IMR-90 (cell line): Measurements from ENCODE around the gene TUBGCP6. TPM values are rescaled to one million over a fixed set of nuclear protein-coding genes. Genes with fewer than 3 reads are reported as not detected.

Experiments used
- ATAC-seq: fragments of 200-7000 bp; cut with Tn5 transposase; 2 replicates; pipeline ENCODE4 v1.9.1; 2020; ENCODE audit warnings: low read depth, mild to moderate bottlenecking, moderate library complexity
- BruUV-seq: library from RNA; stranded (reverse); fragments of 400-500 nt; replicated peaks from 2 replicates; lab custom pipeline; 2021; lab: Mats Ljungman, UMichigan
- CTCF ChIA-PET: fragments of 300-600 bp; formaldehyde crosslinking; extraction: SDS; loops from one replicate; lab custom pipeline; 2021; ENCODE audit warnings: antibody characterized with exemption; lab: Yijun Ruan, JAX
- POLR2A ChIA-PET: fragments of 300-600 bp; sonication (Branson Sonifier 250); formaldehyde crosslinking; loops from one replicate; lab custom pipeline; 2022; ENCODE audit warnings: antibody characterized with exemption; ENCODE audit not compliant: unreplicated experiment; lab: Charles Lee
- DNase-seq: peaks from one replicate; pipeline ENCODE4 v3.0.0; 2013
- H2AFZ ChIP-seq: replicated peaks from 2 replicates; pipeline ENCODE3; 2013; ENCODE audit warnings: low read length, mild to moderate bottlenecking; ENCODE audit not compliant: poor library complexity
- H2AK5ac ChIP-seq: 2 replicates; pipeline ENCODE4 v1.6.1; 2013; ENCODE audit warnings: low read depth, low read length, inconsistent platforms
- H2AK9ac ChIP-seq: replicated peaks from 2 replicates; pipeline ENCODE3; 2013; ENCODE audit warnings: mild to moderate bottlenecking, low read depth, low read length, moderate library complexity; ENCODE audit not compliant: poor library complexity
- H2BK120ac ChIP-seq: 2 replicates; pipeline ENCODE4 v1.6.1; 2013; ENCODE audit warnings: low read depth, low read length, inconsistent platforms
- H2BK15ac ChIP-seq: 3 replicates; pipeline ENCODE4 v1.6.1; 2013; ENCODE audit warnings: low read depth, low read length, inconsistent platforms
- H2BK20ac ChIP-seq: 2 replicates; pipeline ENCODE4 v1.6.1; 2013; ENCODE audit warnings: low read depth, mild to moderate bottlenecking, inconsistent platforms, low read length, moderate library complexity
- H2BK5ac ChIP-seq: 2 replicates; pipeline ENCODE4 v1.6.1; 2013; ENCODE audit warnings: mild to moderate bottlenecking, low read depth, low read length, inconsistent platforms; ENCODE audit not compliant: poor library complexity, severe bottlenecking
- H3K14ac ChIP-seq: replicated peaks from 2 replicates; pipeline ENCODE4 v1.6.1; 2013; ENCODE audit warnings: low read depth, low read length, inconsistent platforms
- H3K18ac ChIP-seq: 2 replicates; pipeline ENCODE4 v1.6.1; 2013; ENCODE audit warnings: low read depth, low read length, control low read depth
- H3K23ac ChIP-seq: 2 replicates; pipeline ENCODE4 v1.6.1; 2013; ENCODE audit warnings: low read depth, low read length, inconsistent platforms
- H3K27ac ChIP-seq: 2 replicates; pipeline ENCODE4 v1.5.1; 2013; ENCODE audit warnings: mild to moderate bottlenecking, control low read depth, low read length; ENCODE audit not compliant: insufficient read depth
- H3K27me3 ChIP-seq: 2 replicates; pipeline ENCODE4 v1.6.1; 2013; ENCODE audit warnings: low read length; ENCODE audit not compliant: control insufficient read depth, insufficient read depth
- H3K36me3 ChIP-seq: 2 replicates; pipeline ENCODE4 v1.6.1; 2013; ENCODE audit warnings: low read length, mixed read lengths; ENCODE audit not compliant: control insufficient read depth, insufficient read depth
- H3K4ac ChIP-seq: 2 replicates; pipeline ENCODE4 v1.6.1; 2013; ENCODE audit warnings: low read depth, low read length, inconsistent platforms
- H3K4me1 ChIP-seq: 2 replicates; pipeline ENCODE4 v1.6.1; 2013; ENCODE audit warnings: low read length, mixed read lengths; ENCODE audit not compliant: control insufficient read depth, insufficient read depth
- H3K4me2 ChIP-seq: 2 replicates; pipeline ENCODE4 v1.6.1; 2013; ENCODE audit warnings: low read depth, mild to moderate bottlenecking, control low read depth, low read length, moderate library complexity
- H3K4me3 ChIP-seq: 2 replicates; pipeline ENCODE4 v1.5.1; 2013; ENCODE audit warnings: low read depth, mild to moderate bottlenecking, control low read depth, low read length, moderate library complexity; ENCODE audit not compliant: insufficient read depth
- H3K56ac ChIP-seq: 2 replicates; pipeline ENCODE4 v1.6.1; 2013; ENCODE audit warnings: low read length, inconsistent platforms; ENCODE audit not compliant: insufficient read depth; ENCODE audit errors: extremely low read depth
- H3K79me1 ChIP-seq, 2 experiments: 2 replicates each; pipeline ENCODE4 v1.6.1; 2013; ENCODE audit warnings: low read length in 2 of 2, inconsistent platforms in 1 of 2, low read depth in 1 of 2
- H3K9ac ChIP-seq: 2 replicates; pipeline ENCODE4 v1.6.1; 2013; ENCODE audit warnings: low read depth, low read length, control low read depth
- H3K9me1 ChIP-seq: 2 replicates; pipeline ENCODE4 v1.6.1; 2013; ENCODE audit warnings: low read length, inconsistent platforms; ENCODE audit not compliant: insufficient read depth
- H3K9me3 ChIP-seq: 2 replicates; pipeline ENCODE4 v1.6.1; 2013; ENCODE audit warnings: low read length; ENCODE audit not compliant: control insufficient read depth, insufficient read depth
- H4K20me1 ChIP-seq: 2 replicates; pipeline ENCODE4 v1.6.1; 2013; ENCODE audit warnings: low read length, inconsistent platforms; ENCODE audit not compliant: insufficient read depth
- H4K5ac ChIP-seq: 2 replicates; pipeline ENCODE4 v1.6.1; 2013; ENCODE audit warnings: mild to moderate bottlenecking, low read depth, low read length, control low read depth
- H4K8ac ChIP-seq, 2 experiments: 2 replicates each; pipeline ENCODE4 v1.6.1; 2013; ENCODE audit warnings: low read depth in 2 of 2, low read length in 2 of 2, control low read depth in 1 of 2, inconsistent platforms in 1 of 2
- H4K91ac ChIP-seq: 2 replicates; pipeline ENCODE4 v1.6.1; 2013; ENCODE audit warnings: low read depth, low read length, inconsistent platforms; ENCODE audit not compliant: insufficient read depth
- BHLHE40 ChIP-seq: fragments of 150-350 bp; IDR thresholded peaks from 2 replicates; pipeline ENCODE4 v1.6.1; 2016; ENCODE audit warnings: mild to moderate bottlenecking, low read depth, low read length
- CEBPB ChIP-seq: IDR thresholded peaks from 2 replicates; pipeline ENCODE4 v1.6.1; 2012; ENCODE audit warnings: low read depth, low read length, improper control_type of control experiment
- CHD1 ChIP-seq: IDR thresholded peaks from 2 replicates; pipeline ENCODE4 v1.6.1; 2012; ENCODE audit warnings: low read depth, low read length, improper control_type of control experiment
- FOS ChIP-seq: fragments of 150-350 bp; IDR thresholded peaks from 2 replicates; pipeline ENCODE4 v1.6.1; 2016; ENCODE audit warnings: low read depth, low read length
- MAFK ChIP-seq: IDR thresholded peaks from 2 replicates; pipeline ENCODE4 v1.6.1; 2012; ENCODE audit warnings: low read depth, low read length, improper control_type of control experiment
- MAZ ChIP-seq: IDR thresholded peaks from 2 replicates; pipeline ENCODE4 v1.6.1; 2012; ENCODE audit warnings: low read depth, mild to moderate bottlenecking, low read length, improper control_type of control experiment, moderate library complexity, borderline replicate concordance
- MXI1 ChIP-seq: IDR thresholded peaks from 2 replicates; pipeline ENCODE4 v1.6.1; 2012; ENCODE audit warnings: low read depth, mild to moderate bottlenecking, low read length, moderate library complexity, borderline replicate concordance
- NFE2L2 ChIP-seq: fragments of 150-350 bp; IDR thresholded peaks from 2 replicates; pipeline ENCODE4 v1.6.1; 2016; ENCODE audit warnings: low read depth, mild to moderate bottlenecking, low read length
- POLR2A ChIP-seq: IDR thresholded peaks from 2 replicates; pipeline ENCODE4 v1.6.1; 2012; ENCODE audit warnings: mild to moderate bottlenecking, low read depth, low read length
- RAD21 ChIP-seq: IDR thresholded peaks from 2 replicates; pipeline ENCODE4 v1.6.1; 2012; ENCODE audit warnings: low read length, improper control_type of control experiment
- RCOR1 ChIP-seq: IDR thresholded peaks from 2 replicates; pipeline ENCODE4 v1.6.1; 2012; ENCODE audit warnings: mild to moderate bottlenecking, low read length, improper control_type of control experiment; ENCODE audit not compliant: insufficient replicate concordance
- RFX5 ChIP-seq: IDR thresholded peaks from 2 replicates; pipeline ENCODE4 v1.8.0; 2012; ENCODE audit warnings: low read depth, mild to moderate bottlenecking, low read length, moderate library complexity
- SMC3 ChIP-seq: fragments of 150-350 bp; IDR thresholded peaks from 2 replicates; pipeline ENCODE4 v1.6.1; 2016; ENCODE audit warnings: low read depth, mild to moderate bottlenecking, antibody characterized with exemption, low read length, moderate library complexity
- WGBS, 2 experiments: methylation state at CpG; one replicate each; pipeline versions ENCODE4 v1.1.5 to v1.1.7; 2013; ENCODE audit warnings: missing lambda C conversion rate in 2 of 2; ENCODE audit not compliant: insufficient read length in 1 of 2; ENCODE audit errors: extremely low coverage in 2 of 2; 5-methylcytosine and 5-hydroxymethylcytosine counted together
- dilution Hi-C: fragments of 300-500 bp; cut with HindIII; formaldehyde crosslinking; loops from one replicate; pipeline ENCODE4 v1.14.3; 2018; ENCODE audit warnings: low sequenced_read_pairs; ENCODE audit not compliant: unreplicated experiment
- in situ Hi-C: fragments of 300-500 bp; cut with MboI; formaldehyde crosslinking; loops from 3 replicates; pipeline ENCODE4 v1.14.3; 2019; ENCODE audit warnings: low sequenced_read_pairs, inconsistent platforms, mixed read lengths
- intact Hi-C: fragments of 100-400 bp; cut with micrococcal nuclease; formaldehyde crosslinking; loops from 2 replicates; pipeline ENCODE4 v1.10.0; 2022
- polyA plus RNA-seq, 3 experiments: library from polyadenylated mRNA; depleted of rRNA; stranded (reverse); fragments of >200 nt; gene quantifications; 2 replicates each; pipeline ENCODE4 v1.2.3, GENCODE V29; 2012; ENCODE audit warnings: low replicate concordance in 1 of 3
- total RNA-seq: library from RNA; depleted of rRNA; stranded (reverse); fragments of >200 nt; gene quantifications from 2 replicates; pipeline ENCODE4 v1.2.3, GENCODE V29; 2012
- TF ChIP-seq, protein P1 (sequence below): fragments of 150-350 bp; IDR thresholded peaks from 2 replicates; pipeline ENCODE4 v1.6.1; 2016; ENCODE audit warnings: low read depth, mild to moderate bottlenecking, low read length, moderate library complexity, borderline replicate concordance
- TF ChIP-seq, protein P2 (sequence below): conservative IDR thresholded peaks from 2 replicates; pipeline ENCODE4 v1.5.1; 2012; ENCODE audit warnings: mild to moderate bottlenecking, low read depth, low read length, improper control_type of control experiment
- TF ChIP-seq, protein P3 (sequence below): fragments of 150-350 bp; IDR thresholded peaks from 2 replicates; pipeline ENCODE4 v1.6.1; 2017; ENCODE audit warnings: mild to moderate bottlenecking, antibody characterized with exemption, low read length, low read depth

The TUBGCP6 gene
- total and polyA plus RNA-seq, 2 of the 4 experiments (the other 2 are of a cell fraction), result 10.8 to 28.6 TPM

DNA sequence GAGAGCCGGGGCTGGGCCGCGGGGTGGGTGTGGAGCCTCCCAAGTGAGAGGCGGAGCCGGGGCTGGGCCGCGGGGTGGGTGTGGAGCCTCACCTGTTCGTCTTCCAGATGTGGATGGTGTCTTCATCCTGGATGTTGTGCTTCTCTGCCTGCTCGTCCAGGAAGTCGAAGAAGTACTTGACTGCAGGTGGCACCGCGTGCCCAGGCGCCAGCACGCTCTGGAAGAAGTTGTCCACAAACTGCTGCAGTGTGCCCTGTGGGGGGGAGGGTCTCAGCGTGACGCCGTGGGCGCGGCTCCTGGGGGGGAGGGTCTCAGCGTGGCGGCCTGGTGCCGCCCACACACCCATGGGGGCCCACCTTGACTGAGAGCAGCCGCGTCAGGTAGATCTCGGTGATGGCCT, 32.9 kb upstream of the TUBGCP6 start:
- Histone ChIP-seq H3K79me1 (peaks cover 3 to 43% of the 10 kb centered on the region in 2 experiments; a peak in 2 of 4 replicates), H2AK9ac (no peak overlapping the region), H3K4me3 (no peak overlapping the region), H3K4ac (no peak overlapping the region), H3K56ac (no peak overlapping the region), H3K23ac (no peak overlapping the region), H3K4me1 (peaks cover 7% of the 10 kb centered on the region), H3K9me1 (no peaks in the 10 kb centered on the region), H4K20me1 (peaks cover 48% of the 10 kb centered on the region), H3K18ac (no peak overlapping the region), H4K91ac (no peak overlapping the region), H4K8ac (no peak overlapping the region), H2BK5ac (no peak overlapping the region), H3K27ac (no peak overlapping the region), H3K4me2 (no peak overlapping the region), H2AK5ac (no peak overlapping the region), H3K36me3 (peaks cover 84% of the 10 kb centered on the region), H2BK120ac (no peak overlapping the region), H2AFZ (no peak overlapping the region), H3K9me3 (no peaks in the 10 kb centered on the region), H3K9ac (no peak overlapping the region), H2BK15ac (no peak overlapping the region), H3K27me3 (no peaks in the 10 kb centered on the region), H2BK20ac (no peak overlapping the region), H4K5ac (no peak overlapping the region), H3K14ac (no peak overlapping the region)
- no peak for TF ChIP-seq RFX5
- TF ChIP-seq, protein P1, sequence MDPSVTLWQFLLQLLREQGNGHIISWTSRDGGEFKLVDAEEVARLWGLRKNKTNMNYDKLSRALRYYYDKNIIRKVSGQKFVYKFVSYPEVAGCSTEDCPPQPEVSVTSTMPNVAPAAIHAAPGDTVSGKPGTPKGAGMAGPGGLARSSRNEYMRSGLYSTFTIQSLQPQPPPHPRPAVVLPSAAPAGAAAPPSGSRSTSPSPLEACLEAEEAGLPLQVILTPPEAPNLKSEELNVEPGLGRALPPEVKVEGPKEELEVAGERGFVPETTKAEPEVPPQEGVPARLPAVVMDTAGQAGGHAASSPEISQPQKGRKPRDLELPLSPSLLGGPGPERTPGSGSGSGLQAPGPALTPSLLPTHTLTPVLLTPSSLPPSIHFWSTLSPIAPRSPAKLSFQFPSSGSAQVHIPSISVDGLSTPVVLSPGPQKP, result no peak
- TF ChIP-seq RCOR1, result no peak
- no peak for TF ChIP-seq SMC3
- TF ChIP-seq RAD21, result no peak
- TF ChIP-seq, protein P2, sequence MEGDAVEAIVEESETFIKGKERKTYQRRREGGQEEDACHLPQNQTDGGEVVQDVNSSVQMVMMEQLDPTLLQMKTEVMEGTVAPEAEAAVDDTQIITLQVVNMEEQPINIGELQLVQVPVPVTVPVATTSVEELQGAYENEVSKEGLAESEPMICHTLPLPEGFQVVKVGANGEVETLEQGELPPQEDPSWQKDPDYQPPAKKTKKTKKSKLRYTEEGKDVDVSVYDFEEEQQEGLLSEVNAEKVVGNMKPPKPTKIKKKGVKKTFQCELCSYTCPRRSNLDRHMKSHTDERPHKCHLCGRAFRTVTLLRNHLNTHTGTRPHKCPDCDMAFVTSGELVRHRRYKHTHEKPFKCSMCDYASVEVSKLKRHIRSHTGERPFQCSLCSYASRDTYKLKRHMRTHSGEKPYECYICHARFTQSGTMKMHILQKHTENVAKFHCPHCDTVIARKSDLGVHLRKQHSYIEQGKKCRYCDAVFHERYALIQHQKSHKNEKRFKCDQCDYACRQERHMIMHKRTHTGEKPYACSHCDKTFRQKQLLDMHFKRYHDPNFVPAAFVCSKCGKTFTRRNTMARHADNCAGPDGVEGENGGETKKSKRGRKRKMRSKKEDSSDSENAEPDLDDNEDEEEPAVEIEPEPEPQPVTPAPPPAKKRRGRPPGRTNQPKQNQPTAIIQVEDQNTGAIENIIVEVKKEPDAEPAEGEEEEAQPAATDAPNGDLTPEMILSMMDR, result no peak
- no peak for TF ChIP-seq NFE2L2
- no peak for TF ChIP-seq BHLHE40
- TF ChIP-seq POLR2A, result no peak
- TF ChIP-seq CHD1, result no peak
- TF ChIP-seq FOS, result no peak
- TF ChIP-seq MXI1, result no peak
- TF ChIP-seq, protein P3, sequence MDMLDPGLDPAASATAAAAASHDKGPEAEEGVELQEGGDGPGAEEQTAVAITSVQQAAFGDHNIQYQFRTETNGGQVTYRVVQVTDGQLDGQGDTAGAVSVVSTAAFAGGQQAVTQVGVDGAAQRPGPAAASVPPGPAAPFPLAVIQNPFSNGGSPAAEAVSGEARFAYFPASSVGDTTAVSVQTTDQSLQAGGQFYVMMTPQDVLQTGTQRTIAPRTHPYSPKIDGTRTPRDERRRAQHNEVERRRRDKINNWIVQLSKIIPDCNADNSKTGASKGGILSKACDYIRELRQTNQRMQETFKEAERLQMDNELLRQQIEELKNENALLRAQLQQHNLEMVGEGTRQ, result no peak
- no peak for TF ChIP-seq CEBPB
- TF ChIP-seq MAFK, result no peak
- no peak for TF ChIP-seq MAZ
- intact Hi-C loops (no loop called here), in situ Hi-C loops (loop anchor here (10.0 kb wide), 1 partner anchor 47 kb away; the partner anchor contains the start of gene DENND6B), dilution Hi-C loops (no loop called here)
- DNase-seq, result no peak
- ChIA-PET CTCF (no interaction called here), POLR2A (no interaction called here)
- no TSS peak for BruUV-seq
- 97% methylated on average over 17 of the region's 25 CpGs; no CpG with 5 or more reads in 1 of the 2 experiments for WGBS, 2 experiments
- no peak for ATAC-seq
